ENCODE data around the gene SUSD1.
A peak's percentile ranks its signal among the peaks of the same experiment; 100 is the strongest.

SUSD1 gene

DNA sequence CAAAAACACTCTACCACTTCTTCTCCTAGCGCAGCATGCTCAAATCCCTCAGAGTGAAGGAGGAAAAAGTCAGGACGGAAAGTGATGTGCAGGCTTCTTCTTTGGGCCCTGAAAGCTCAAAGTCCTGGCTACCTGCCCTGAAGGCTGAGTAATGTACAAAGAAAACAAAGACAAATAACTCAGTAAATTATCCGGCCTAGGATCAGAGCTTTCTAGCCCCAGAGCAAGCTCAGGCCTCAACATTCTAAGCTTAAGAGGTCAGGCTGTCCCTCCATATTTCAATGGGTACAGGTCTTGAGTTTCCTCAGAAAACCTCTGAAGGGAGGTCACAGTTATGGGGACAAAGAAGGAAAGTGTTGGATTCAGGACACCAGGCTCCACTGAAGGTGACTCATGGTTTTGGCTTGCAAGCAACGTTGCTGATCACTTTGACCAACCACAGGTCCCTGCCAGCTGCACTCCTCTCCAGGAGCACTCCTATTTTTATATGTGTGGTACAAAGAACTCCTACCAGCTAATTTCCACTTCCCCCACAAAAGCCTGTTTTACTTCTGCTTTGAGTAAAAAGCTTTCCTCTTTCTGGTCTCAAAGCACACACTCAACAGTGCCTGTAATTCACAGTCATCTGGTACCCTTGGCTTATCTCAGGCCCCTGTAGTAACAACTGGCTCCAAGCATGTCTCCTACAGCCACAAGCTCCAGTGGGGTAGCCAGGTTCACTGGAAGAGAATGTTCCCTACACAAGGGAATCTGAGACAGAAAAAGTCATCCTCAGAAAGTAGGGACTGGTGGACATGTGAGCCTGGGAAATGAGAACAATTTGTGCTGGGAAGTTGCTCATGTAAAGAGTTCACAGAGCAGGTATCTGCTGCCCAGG is 162.8 kb downstream of the SUSD1 start:
- DNase-seq (ENCODE audit: low read depth), result peak; percentile 93

DNA sequence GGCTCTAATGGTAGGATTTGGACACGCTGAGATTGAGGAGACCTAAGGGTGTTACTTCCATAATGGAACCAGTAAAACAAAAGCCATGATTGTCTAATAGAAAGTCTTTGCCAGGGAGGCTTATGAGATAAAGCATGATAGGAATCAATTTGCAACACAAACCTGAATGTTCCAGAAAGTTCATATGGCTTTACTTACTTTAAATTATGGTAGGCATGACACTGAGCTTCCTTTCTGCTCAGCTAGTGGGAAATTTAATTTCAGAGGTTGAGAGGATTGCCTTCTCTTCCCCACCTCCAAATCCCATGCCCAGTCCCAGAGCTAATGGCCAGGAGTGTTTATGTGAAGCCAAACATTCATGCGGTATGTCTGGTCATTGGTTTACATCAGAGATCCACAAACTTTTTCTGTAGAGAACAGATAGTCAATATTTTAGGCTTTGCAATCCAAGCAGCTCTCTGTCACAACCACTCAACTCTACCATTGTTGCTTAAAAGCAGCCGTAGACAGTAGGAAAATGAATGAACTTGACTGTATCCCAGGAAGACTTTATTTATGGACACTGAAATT is 164.0 kb downstream of the SUSD1 start:
- no peak for DNase-seq (ENCODE audit: low read depth)

DNA sequence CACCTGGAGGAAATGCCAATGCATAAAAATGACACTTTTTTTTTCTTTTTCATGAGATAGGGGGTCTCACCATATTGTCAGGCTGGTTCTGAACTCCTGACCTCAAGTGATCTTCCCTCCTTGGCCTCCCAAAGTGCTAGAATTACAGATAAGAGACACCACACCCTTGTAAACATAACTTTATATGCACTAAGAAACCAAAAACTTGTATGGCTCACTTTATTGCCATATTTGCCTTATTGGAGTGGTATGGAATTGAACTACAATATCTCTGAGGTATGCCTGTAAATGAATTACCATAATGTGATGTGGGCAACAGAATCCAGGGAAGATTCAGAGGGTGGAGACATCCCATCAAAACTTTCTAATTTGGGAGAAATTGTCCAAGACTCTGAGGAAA is 164.6 kb downstream of the SUSD1 start:
- DNase-seq (ENCODE audit: low read depth), result no peak

DNA sequence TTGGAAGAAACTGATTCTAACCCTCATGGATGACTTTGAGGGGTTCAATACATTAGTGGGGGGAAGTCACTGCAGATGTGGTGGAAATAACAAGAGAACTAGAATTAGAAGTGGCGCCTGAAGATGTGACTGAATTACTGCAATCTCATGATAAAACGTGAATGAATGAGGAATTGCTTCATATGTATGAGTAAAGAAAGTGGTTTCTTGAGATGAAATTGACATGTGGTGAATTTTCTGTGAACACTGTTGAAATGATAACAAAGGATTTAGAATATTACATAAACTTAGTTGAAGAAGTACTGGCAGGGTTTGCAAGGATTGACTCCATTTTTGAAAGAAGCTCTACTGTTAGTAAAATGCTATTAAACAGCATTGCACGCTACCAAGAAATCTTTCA is 165.4 kb downstream of the SUSD1 start:
- peak; percentile 30 for DNase-seq (ENCODE audit: low read depth)

DNA sequence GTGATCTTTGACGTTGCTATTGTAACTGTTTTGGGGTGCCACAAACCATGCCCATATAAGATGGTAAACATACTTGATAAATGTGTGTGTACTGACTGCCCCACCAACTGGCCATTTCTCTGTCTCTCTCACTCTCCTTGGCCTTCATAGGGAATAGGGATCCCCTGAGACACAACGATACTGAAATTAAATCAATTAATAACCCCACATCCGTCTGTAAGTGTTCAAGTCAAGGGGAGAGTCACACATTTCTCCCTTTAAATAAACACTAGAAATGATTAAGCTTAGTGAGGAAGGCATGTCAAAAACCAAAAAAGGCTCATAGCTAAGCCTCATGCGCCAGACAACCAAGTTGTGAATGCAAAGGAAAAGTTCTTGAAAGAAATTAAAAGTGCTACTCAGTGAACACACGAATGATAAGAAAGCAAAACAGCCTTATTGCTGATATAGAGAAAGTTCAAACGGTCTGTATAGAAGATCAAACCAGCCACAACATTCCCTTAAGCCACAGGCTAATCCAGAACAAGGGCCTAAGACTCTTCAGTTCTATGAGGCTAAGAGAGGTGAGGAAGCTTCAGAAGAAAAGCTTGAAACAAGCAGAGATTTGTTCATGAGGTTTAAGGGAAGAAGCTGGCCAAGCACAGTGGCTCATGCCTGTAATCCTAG is 167.4 kb downstream of the SUSD1 start:
- no peak for DNase-seq (ENCODE audit: low read depth)

DNA sequence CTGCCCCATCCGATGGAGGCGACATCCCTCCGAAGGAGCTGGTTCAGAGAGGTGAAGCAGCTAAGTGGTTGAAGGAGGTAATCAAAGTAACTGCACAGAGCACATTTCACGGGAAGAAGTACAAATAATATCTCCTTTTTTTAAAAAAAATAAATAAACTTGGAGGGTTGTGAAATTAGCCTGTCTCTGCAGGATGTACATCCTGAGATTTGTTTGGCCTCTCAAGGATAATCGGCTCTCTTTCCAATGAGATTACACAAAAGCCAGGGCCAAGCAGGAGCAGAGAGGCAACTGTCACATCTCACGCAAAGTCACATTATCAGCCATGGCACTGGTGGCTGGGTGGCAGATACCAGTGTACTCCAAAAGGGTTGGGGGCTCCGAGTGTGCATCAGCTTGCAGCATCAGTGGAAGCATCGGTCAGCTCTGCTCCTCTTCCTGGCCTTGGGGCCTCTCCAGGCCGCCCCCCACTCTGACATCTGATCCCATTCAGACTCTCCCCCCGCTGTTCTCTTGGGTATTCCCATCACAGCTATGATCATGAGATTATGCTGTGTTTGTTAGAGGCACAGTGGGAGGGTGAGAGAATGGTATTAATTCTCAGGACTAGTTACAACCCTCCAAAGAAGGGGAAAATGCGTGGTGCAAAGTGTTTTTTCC is 168.6 kb downstream of the SUSD1 start:
- DNase-seq (ENCODE audit: low read depth), result no peak

DNA sequence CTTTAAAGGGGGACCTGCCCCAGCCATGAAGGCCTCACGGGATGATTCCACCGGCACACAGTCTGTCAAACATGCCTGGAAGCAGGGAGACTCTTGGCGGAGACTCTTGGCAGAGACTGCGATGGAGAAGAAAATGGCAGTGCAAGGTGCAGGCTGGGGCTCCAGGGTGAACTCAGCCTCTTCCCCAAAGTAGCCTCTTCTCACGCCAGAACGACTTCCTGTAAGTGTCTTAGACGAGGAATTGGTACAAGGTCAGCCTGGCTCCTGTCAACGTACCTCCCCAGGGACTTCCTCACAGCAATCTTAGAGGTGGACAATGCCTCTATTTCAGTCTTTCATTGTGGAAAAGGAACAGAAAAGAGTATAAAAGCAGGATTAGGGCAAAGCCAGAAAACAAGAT is 169.2 kb downstream of the SUSD1 start:
- DNase-seq (ENCODE audit: low read depth), result no peak

DNA sequence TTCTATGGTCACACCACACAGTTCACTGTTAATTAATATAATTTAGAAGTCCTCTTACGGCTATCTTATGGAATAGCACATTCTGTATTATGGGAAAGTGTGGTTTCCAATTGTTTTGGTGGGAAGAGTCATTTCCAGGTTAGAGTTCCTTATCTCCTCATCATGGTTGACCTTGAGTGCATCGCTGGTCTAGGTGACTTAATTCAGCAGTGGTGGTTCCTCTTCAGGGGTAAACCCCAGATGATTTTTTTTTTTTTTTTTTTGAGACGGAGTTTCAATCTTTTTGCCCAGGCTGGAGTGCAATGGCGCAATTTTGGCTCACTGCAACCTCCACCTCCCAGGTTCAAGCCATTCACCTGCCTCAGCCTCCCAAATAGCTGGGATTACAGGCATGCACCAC is 171.6 kb downstream of the SUSD1 start:
- no peak for DNase-seq (ENCODE audit: low read depth)

DNA sequence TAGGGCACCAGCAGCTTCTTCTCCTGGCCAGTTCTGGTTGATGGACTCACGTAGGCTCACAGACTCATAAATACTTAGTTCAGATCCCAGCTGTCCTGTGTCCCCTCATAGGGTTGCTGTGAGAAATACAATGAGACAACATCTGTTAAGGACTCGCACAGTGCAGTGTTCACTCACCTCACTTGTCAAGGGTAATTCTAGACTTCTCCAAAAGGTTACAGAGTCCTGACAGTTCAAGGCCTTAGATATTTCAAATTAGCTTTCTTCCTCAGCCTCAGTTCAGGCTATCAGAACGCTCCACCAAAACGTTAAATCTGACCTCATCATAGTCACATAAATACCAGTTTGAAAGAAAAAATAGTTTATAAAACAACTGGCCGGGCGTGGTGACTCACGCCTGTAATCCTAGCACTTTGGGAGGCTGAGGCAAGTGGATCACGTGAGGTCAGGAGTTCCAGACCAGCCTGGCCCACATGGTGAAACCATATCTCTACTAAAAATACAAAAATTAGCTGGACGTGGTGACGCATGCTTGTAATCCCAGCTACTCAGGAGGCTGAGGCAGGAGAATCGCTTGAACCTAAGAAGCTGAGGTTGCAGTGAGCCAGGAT is 172.1 kb downstream of the SUSD1 start:
- DNase-seq (ENCODE audit: low read depth), result peak; percentile 10

DNA sequence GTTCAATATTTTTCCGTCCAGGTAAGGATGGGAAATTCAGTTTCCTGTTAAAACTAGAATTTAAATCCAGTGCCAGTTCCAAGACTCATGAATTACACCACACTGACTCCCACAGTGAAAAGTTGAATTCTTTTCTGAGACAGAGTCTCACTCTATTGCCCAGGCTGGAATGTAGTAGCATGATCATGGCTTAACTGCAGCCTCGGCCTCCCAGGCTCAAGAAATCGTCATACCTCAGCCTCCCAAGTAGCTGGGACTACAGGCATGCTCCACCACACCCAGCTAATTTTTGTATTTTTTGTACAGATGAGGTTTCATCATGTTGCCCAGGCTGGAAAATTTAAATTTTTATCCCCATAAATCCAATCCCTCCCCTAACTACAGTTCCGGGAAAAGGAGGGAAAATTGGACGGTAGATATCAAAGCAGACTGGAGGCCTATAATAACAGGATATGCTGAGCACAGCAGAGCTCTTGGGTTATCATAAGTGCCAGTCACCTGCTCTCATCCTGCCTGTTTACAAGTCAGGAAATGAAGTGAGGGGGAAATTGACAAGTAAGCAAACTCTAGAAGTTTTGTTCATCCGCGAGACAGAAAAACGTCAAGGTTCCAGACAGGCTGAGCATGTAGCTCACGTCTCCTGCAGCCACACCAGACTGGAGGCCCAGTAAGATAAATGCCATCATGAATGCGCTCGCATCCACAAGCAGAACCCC is 172.8 kb downstream of the SUSD1 start:
- DNase-seq (ENCODE audit: low read depth), result no peak

DNA sequence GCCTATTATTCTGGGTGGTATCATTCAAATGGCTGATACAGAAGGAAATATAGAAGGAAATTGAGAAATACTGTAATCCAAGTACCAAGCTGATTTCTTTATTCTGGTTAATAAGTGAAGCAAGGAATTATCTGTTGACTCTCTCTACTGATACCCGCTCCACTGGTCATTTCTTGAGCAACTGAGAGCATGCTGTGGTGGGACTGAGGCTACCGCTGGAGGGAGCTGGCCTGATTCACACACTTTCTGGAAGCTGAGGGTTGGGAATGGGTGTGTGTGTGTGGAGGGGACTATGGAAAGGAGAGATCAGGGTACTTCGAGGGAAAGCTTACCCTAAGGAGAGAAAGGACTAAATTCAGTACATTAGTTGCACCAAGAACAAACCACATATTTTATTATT is 174.4 kb downstream of the SUSD1 start:
- no peak for DNase-seq (ENCODE audit: low read depth)

DNA sequence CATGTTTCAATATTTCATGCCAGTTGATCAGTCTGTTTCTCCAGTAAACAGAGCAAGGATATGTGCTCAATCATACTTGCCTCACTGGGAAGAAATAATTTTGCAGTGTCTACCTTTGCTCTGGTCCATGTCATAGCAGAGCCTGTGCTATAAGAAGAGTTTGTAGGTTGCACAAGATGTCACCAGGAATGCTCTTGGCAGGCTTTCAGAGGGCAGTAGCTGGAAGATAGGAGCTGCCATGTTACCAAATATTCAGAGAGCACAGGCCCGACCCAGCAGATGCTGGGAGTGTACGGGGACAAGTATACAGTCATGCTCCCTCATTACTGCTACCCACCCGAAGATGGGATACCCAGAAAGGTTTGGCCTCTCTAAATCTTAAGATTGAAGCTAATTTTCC is 175.8 kb downstream of the SUSD1 start:
- DNase-seq (ENCODE audit: low read depth), result no peak

DNA sequence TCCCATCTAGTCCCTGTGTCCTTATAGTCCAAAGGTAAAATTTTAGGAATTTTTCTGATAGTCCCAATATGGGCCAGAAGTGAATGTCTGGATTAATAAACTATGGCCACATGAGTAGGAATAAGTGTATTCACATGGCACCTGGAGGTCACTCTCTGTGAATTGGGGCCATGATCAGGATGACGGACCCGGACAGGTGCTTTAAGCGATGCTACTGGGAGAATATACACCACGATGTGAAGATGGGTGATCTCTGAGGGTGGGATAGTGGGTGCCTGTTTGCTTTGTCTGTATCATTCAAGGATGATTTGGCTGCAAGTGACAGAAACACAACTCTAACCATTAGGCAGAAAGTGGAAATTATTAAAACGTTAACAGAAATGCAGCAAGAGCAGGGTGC is 177.3 kb downstream of the SUSD1 start:
- DNase-seq (ENCODE audit: low read depth), result no peak

DNA sequence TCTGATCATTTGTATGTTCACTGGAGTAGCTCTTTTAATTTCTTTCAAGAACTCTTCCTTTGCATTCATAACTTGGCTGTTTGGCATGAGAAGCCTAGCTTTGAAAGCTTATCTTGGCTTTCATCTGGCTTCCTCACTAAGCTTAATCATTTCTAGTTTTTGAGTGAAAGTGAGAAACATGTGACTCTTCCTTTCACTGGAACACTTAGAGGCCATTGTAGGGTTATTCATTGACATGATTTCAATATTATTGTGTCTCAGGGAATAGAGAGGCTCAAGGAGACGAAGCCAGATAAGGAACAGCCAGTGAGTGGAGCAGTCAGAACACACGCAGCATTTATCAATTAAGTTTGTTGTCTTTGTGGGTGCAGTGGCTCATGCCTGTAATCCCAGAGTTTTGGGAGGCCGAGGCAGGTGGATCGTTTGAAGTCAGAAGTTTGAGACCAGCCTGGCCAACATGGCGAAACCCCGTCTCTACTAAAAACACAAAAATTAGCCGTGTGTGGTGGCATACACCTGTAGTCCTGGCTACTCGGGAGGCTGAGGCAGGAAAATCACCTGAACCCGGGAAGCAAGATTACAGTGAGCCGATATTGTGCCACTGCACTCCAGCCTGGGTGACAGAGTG is 180.2 kb downstream of the SUSD1 start:
- DNase-seq (ENCODE audit: low read depth), result peak; percentile 25

DNA sequence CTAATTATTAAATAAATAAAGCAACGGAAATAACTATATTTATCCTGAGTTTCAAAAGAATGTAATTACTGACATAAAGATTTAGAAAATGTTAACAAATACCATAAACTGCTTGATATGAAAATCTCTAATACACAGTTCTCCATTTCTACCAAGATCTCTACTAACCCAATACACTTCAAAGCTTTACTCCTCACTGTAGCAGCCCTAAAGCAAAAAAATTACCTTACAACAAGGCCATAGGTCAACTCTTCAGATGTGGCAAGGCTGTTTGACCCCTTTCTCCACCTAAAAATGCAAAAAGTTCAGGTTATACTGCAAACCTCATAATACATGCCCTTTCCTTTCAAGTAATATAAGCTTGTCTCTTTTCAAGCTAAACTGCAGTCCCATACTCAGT is 181.8 kb downstream of the SUSD1 start:
- no peak for DNase-seq (ENCODE audit: low read depth)

DNA sequence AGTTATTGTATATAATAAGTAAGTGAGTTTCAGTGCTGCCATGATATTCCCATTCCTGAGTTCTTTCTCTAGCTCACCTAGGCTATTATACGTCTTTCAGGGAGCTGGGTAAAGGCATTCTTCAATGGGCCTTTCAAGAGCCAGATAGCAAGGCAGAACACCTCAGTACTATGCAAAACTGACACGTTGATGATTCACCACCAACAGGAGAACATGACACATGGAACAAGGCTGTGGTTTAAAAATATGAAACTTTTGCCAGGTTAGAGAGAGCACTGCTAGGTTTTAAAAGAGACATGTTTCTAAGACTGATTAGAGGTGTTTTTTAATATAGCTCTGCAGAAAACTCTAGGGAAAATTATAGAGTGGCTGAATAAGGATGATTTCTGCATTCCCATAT is 182.6 kb downstream of the SUSD1 start:
- no peak for DNase-seq (ENCODE audit: low read depth)

DNA sequence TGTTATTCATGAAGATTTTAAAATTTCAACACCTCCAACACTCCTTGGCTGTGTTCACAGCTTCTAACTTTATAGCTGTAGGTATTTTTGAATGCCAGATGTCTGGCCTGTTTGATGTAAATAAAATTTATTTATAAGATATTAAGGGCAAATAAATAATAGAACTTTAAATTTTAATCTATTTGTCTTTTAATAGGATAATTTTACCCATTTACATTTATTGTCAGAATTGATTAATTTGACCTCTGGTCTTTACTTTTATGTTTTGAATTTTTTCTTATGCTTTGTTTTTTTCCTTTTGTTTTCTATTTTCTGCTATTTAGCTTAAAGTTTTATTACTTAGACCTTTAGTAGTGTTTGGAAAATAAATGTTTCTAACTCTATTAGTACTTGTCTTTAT is 183.9 kb downstream of the SUSD1 start:
- no peak for DNase-seq (ENCODE audit: low read depth)

Measured in stromal cell of bone marrow (primary cell).